H9 (cell line): ENCODE measurements around the gene PIAS1. TPM values are rescaled to one million over a fixed set of nuclear protein-coding genes. Genes with fewer than 3 reads are reported as not detected.

ENCODE experiments used
- DNase-seq: peaks from one replicate; pipeline ENCODE4 v3.0.0-alpha.2; 2017
- H2AFZ ChIP-seq: one replicate; pipeline ENCODE4 v1.6.1; 2013; ENCODE audit warnings: mild to moderate bottlenecking, low read length, control low read depth, moderate library complexity
- H2AK5ac ChIP-seq: 2 replicates; pipeline ENCODE4 v1.6.1; 2013; ENCODE audit warnings: low read length, control low read depth, mixed read lengths; ENCODE audit not compliant: insufficient read length
- H2BK120ac ChIP-seq: one replicate; pipeline ENCODE4 v1.6.1; 2013; ENCODE audit warnings: low read depth, mild to moderate bottlenecking, low read length, control low read depth, inconsistent platforms; ENCODE audit not compliant: poor library complexity, severe bottlenecking
- H2BK12ac ChIP-seq: 2 replicates; pipeline ENCODE4 v1.6.1; 2013; ENCODE audit warnings: low read length, control low read depth, mixed read lengths, low read depth; ENCODE audit not compliant: insufficient read length
- H2BK15ac ChIP-seq: 2 replicates; pipeline ENCODE4 v1.6.1; 2013; ENCODE audit warnings: low read depth, low read length, control low read depth
- H2BK20ac ChIP-seq: one replicate; pipeline ENCODE4 v1.6.1; 2013; ENCODE audit warnings: low read depth, mild to moderate bottlenecking, low read length, control low read depth, inconsistent platforms; ENCODE audit not compliant: poor library complexity, severe bottlenecking
- H2BK5ac ChIP-seq: 2 replicates; pipeline ENCODE4 v1.6.1; 2013; ENCODE audit warnings: low read length, control low read depth, mixed read lengths; ENCODE audit not compliant: insufficient read length
- H3K14ac ChIP-seq: 2 replicates; pipeline ENCODE4 v1.6.1; 2013; ENCODE audit warnings: low read length, control low read depth; ENCODE audit not compliant: insufficient read depth
- H3K18ac ChIP-seq: 2 replicates; pipeline ENCODE4 v1.6.1; 2013; ENCODE audit warnings: low read depth, mild to moderate bottlenecking, mixed read lengths, low read length, control low read depth; ENCODE audit not compliant: insufficient read length
- H3K23ac ChIP-seq: 2 replicates; pipeline ENCODE4 v1.6.1; 2013; ENCODE audit warnings: low read length, control low read depth, mixed read lengths, low read depth; ENCODE audit not compliant: insufficient read length
- H3K23me2 ChIP-seq: 2 replicates; pipeline ENCODE4 v1.6.1; 2013; ENCODE audit warnings: low read depth, mild to moderate bottlenecking, mixed read lengths, low read length, control low read depth; ENCODE audit not compliant: insufficient read length, poor library complexity, severe bottlenecking
- H3K27ac ChIP-seq: 2 replicates; pipeline ENCODE4 v1.5.1; 2013; ENCODE audit warnings: low read length, control low read depth, mixed read lengths, low read depth; ENCODE audit not compliant: insufficient read length
- H3K27me3 ChIP-seq: 2 replicates; pipeline ENCODE4 v1.6.1; 2013; ENCODE audit warnings: low read length, control low read depth, inconsistent platforms; ENCODE audit not compliant: insufficient read depth
- H3K4ac ChIP-seq: 2 replicates; pipeline ENCODE4 v1.6.1; 2013; ENCODE audit warnings: low read depth, mild to moderate bottlenecking, control low read depth, inconsistent platforms, low read length, moderate library complexity
- H3K4me1 ChIP-seq: 2 replicates; pipeline ENCODE4 v1.6.1; 2013; ENCODE audit warnings: low read length, control low read depth, inconsistent platforms; ENCODE audit not compliant: insufficient read depth
- H3K4me2 ChIP-seq: 2 replicates; pipeline ENCODE4 v1.6.1; 2013; ENCODE audit warnings: low read length, control low read depth, mixed read lengths; ENCODE audit not compliant: insufficient read length, insufficient read depth
- H3K56ac ChIP-seq: 2 replicates; pipeline ENCODE4 v1.6.1; 2013; ENCODE audit warnings: low read depth, mild to moderate bottlenecking, mixed read lengths, low read length, control low read depth; ENCODE audit not compliant: insufficient read length
- H3K79me1 ChIP-seq: 2 replicates; pipeline ENCODE4 v1.6.1; 2013; ENCODE audit warnings: low read depth, mild to moderate bottlenecking, moderate library complexity, low read length, control low read depth, inconsistent platforms; ENCODE audit not compliant: insufficient read depth, poor library complexity, severe bottlenecking
- H3K79me2 ChIP-seq: 2 replicates; pipeline ENCODE4 v1.6.1; 2013; ENCODE audit warnings: low read length, control low read depth, inconsistent platforms; ENCODE audit not compliant: insufficient read depth
- H3K9ac ChIP-seq: 2 replicates; pipeline ENCODE4 v1.6.1; 2013; ENCODE audit warnings: low read length, control low read depth, mixed read lengths; ENCODE audit not compliant: insufficient read length; ENCODE audit errors: extremely low read depth
- H3K9me3 ChIP-seq: one replicate; pipeline ENCODE4 v1.6.1; 2013; ENCODE audit warnings: low read depth, low read length, inconsistent platforms; ENCODE audit not compliant: control insufficient read depth
- H3T11ph ChIP-seq: one replicate; pipeline ENCODE4 v1.6.1; 2013; ENCODE audit warnings: mild to moderate bottlenecking, low read length, control low read depth, inconsistent platforms
- H4K20me1 ChIP-seq: one replicate; pipeline ENCODE4 v1.6.1; 2013; ENCODE audit not compliant: control insufficient read depth, insufficient read length, insufficient read depth
- H4K5ac ChIP-seq: 2 replicates; pipeline ENCODE4 v1.6.1; 2013; ENCODE audit warnings: low read depth, mild to moderate bottlenecking, mixed read lengths, low read length, control low read depth; ENCODE audit not compliant: insufficient read length
- H4K8ac ChIP-seq: replicated peaks from 2 replicates; pipeline ENCODE4 v1.6.1; 2013; ENCODE audit warnings: low read length, control low read depth, mixed read lengths, low read depth; ENCODE audit not compliant: insufficient read length
- H4K91ac ChIP-seq: 2 replicates; pipeline ENCODE4 v1.6.1; 2013; ENCODE audit warnings: low read depth, mild to moderate bottlenecking, moderate library complexity, mixed read lengths, low read length, control low read depth; ENCODE audit not compliant: insufficient read length
- H3K27ac Mint-ChIP-seq, 3 experiments: 2 replicates in 2 of 3; 3 replicates in 1 of 3; pipeline ENCODE4 v1.8.0; 2020 to 2021; ENCODE audit warnings: mixed read lengths in 3 of 3, mild to moderate bottlenecking in 1 of 3, moderate library complexity in 1 of 3
- H3K27me3 Mint-ChIP-seq: 2 replicates; pipeline ENCODE4 v1.8.0; 2021; ENCODE audit warnings: low read depth, mild to moderate bottlenecking, moderate library complexity, mixed read lengths
- H3K36me3 Mint-ChIP-seq, 3 experiments: 2 replicates in 2 of 3; 3 replicates in 1 of 3; pipeline ENCODE4 v1.8.0; 2020 to 2021; ENCODE audit warnings: low read depth in 3 of 3, mixed read lengths in 3 of 3; ENCODE audit not compliant: insufficient read depth in 1 of 3
- H3K4me1 Mint-ChIP-seq, 2 experiments: 2 replicates each; pipeline ENCODE4 v1.8.0; 2020; ENCODE audit warnings: mixed read lengths in 2 of 2
- H3K4me3 Mint-ChIP-seq, 2 experiments: 2 replicates in 1 of 2; 3 replicates in 1 of 2; pipeline ENCODE4 v1.8.0; 2020 to 2021; ENCODE audit warnings: mild to moderate bottlenecking in 2 of 2, mixed read lengths in 2 of 2, moderate library complexity in 1 of 2
- H3K9me3 Mint-ChIP-seq, 2 experiments: 2 replicates in 1 of 2; 3 replicates in 1 of 2; pipeline ENCODE4 v1.8.0; 2020; ENCODE audit warnings: mild to moderate bottlenecking in 2 of 2, mixed read lengths in 2 of 2, moderate library complexity in 1 of 2
- CTCF ChIP-seq: fragments of 200-600 bp; sonication (generic); conservative IDR thresholded peaks from 3 replicates; pipeline ENCODE4 v1.8.0; 2021; ENCODE audit warnings: antibody characterized with exemption, mild to moderate bottlenecking
- WGBS: extraction: QIAGEN DNeasy Blood & Tissue Kit; methylation state at CpG from one replicate; pipeline ENCODE4 v1.1.7; 2013; ENCODE audit warnings: missing lambda C conversion rate, low lambda C conversion rate, mixed read lengths; ENCODE audit not compliant: insufficient read length; ENCODE audit errors: extremely low coverage; 5-methylcytosine and 5-hydroxymethylcytosine counted together
- total RNA-seq: library from RNA; stranded (reverse); gene quantifications from 2 replicates; pipeline ENCODE4 v1.2.1, GENCODE V29; 2021

Gene PIAS1
- total RNA-seq, 1 experiment from 2014 or later, result 31.1 TPM

- Histone ChIP-seq H3K27ac (no peak overlapping the region), H3K14ac (no peak overlapping the region)
- WGBS, result no CpG with 5 or more reads among the region's 1 CpG
These were observed 96.1 kb downstream of the PIAS1 start for GRCh38 chr15:68150187-68150586.

More at GRCh38 chr15:68150187-68150586, 96.1 kb downstream of the PIAS1 start:
- no peak overlapping the region for H2BK120ac ChIP-seq
- no peak overlapping the region for H2BK12ac ChIP-seq
- no peaks in the 10 kb centered on the region for H3K79me1 ChIP-seq
- H3K4ac ChIP-seq, result no peak overlapping the region
- no peak overlapping the region for H2AFZ ChIP-seq
- Mint-ChIP-seq H3K9me3 (no peaks in the 10 kb centered on the region), H3K4me3 (no peak overlapping the region), H3K4me1 (peaks cover 4 to 7% of the 10 kb centered on the region in 2 experiments), H3K27ac (peak overlapping the region in 1 of 3 experiments; percentile 81; a peak in 2 of 7 replicates), H3K36me3 (peaks cover 5 to 15% (median 13%) of the 10 kb centered on the region in 3 experiments; a peak in 5 of 7 replicates), H3K27me3 (no peaks in the 10 kb centered on the region)
- no peak overlapping the region for H2BK15ac ChIP-seq
- no peak for DNase-seq
- H3K4me2 ChIP-seq, result no peak overlapping the region
- no peaks in the 10 kb centered on the region for H3K4me1 ChIP-seq
- no peak overlapping the region for H3T11ph ChIP-seq
- no peaks in the 10 kb centered on the region for H3K23me2 ChIP-seq
- no peak overlapping the region for H2AK5ac ChIP-seq
- H3K9ac ChIP-seq, result no peak overlapping the region
- TF ChIP-seq CTCF, result no peak
- no peak overlapping the region for H4K91ac ChIP-seq
- no peak overlapping the region for H3K23ac ChIP-seq
- no peak overlapping the region for H3K56ac ChIP-seq
- H2BK20ac ChIP-seq, result no peak overlapping the region
- no peaks in the 10 kb centered on the region for H3K79me2 ChIP-seq
- H3K27me3 ChIP-seq, result no peaks in the 10 kb centered on the region
- H2BK5ac ChIP-seq, result no peak overlapping the region
- no peak overlapping the region for H3K18ac ChIP-seq
- H4K5ac ChIP-seq, result no peak overlapping the region
- no peaks in the 10 kb centered on the region for H4K20me1 ChIP-seq
- no peak overlapping the region for H4K8ac ChIP-seq
- H3K9me3 ChIP-seq, result no peaks in the 10 kb centered on the region
